Mammary epithelial cell (primary cell): ENCODE measurements around the gene FOXP3.

Experiments used
- EZH2 ChIP-seq: IDR thresholded peaks from 2 replicates; pipeline ENCODE4 v1.6.1; 2012; ENCODE audit warnings: low read length, inconsistent platforms, borderline replicate concordance
- TF ChIP-seq, protein P1 (sequence below), 2 donors: IDR thresholded peaks in 1 of 2; conservative IDR thresholded peaks in 1 of 2; 2 replicates each; pipeline ENCODE4 v1.5.1; 2011 to 2012; ENCODE audit warnings: inconsistent platforms in 2 of 2, low read length in 2 of 2, mild to moderate bottlenecking in 2 of 2, control low read depth in 1 of 2, low read depth in 1 of 2; ENCODE audit not compliant: insufficient read depth in 1 of 2; ENCODE audit errors: extremely low read depth in 1 of 2

GRCh38 chrX:49263631-49264030 lies 879 bp downstream of the FOXP3 start:
- TF ChIP-seq EZH2, result no peak
- TF ChIP-seq, protein P1, sequence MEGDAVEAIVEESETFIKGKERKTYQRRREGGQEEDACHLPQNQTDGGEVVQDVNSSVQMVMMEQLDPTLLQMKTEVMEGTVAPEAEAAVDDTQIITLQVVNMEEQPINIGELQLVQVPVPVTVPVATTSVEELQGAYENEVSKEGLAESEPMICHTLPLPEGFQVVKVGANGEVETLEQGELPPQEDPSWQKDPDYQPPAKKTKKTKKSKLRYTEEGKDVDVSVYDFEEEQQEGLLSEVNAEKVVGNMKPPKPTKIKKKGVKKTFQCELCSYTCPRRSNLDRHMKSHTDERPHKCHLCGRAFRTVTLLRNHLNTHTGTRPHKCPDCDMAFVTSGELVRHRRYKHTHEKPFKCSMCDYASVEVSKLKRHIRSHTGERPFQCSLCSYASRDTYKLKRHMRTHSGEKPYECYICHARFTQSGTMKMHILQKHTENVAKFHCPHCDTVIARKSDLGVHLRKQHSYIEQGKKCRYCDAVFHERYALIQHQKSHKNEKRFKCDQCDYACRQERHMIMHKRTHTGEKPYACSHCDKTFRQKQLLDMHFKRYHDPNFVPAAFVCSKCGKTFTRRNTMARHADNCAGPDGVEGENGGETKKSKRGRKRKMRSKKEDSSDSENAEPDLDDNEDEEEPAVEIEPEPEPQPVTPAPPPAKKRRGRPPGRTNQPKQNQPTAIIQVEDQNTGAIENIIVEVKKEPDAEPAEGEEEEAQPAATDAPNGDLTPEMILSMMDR (conservative IDR thresholded peaks at IDR 0.05 in 1 of 2, IDR thresholded peaks at IDR 0.05 in 1 of 2; ENCODE audit: extremely low read depth in 1 of 2, insufficient read depth in 1 of 2, low read depth in 1 of 2, low read length in 2 of 2), result no peak
